OCI-LY1 (cell line): ENCODE data around the gene C1QTNF5.

Experiments used
- H2AFZ ChIP-seq: fragments of 200-600 bp; sonication (generic), shearing (Covaris generic); 2 replicates; pipeline ENCODE4 v1.6.0; 2014; ENCODE audit warnings: antibody characterized with exemption, mild to moderate bottlenecking, low read length
- H3F3A ChIP-seq: fragments of 200-600 bp; sonication (generic), shearing (Covaris generic); 2 replicates; pipeline ENCODE4 v1.6.0; 2014; ENCODE audit warnings: mild to moderate bottlenecking, antibody characterized with exemption, low read length, moderate library complexity; ENCODE audit not compliant: insufficient read depth
- H3K27ac ChIP-seq: fragments of 200-600 bp; sonication (generic); 2 replicates; pipeline ENCODE4 v1.5.1; 2014; ENCODE audit warnings: low read length, mixed run types, mild to moderate bottlenecking, low read depth; ENCODE audit not compliant: poor library complexity, severe bottlenecking
- H3K27me3 ChIP-seq: fragments of 200-600 bp; sonication (generic); 2 replicates; pipeline ENCODE4 v1.6.0; 2014; ENCODE audit warnings: antibody characterized with exemption, mild to moderate bottlenecking, low read length, moderate library complexity; ENCODE audit not compliant: insufficient read depth
- H3K36me3 ChIP-seq: fragments of 200-600 bp; sonication (generic); 2 replicates; pipeline ENCODE4 v1.6.1; 2014; ENCODE audit warnings: mild to moderate bottlenecking, antibody characterized with exemption, low read length, moderate library complexity, mixed read lengths; ENCODE audit not compliant: insufficient read depth
- H3K4me1 ChIP-seq: fragments of 200-600 bp; sonication (generic); 2 replicates; pipeline ENCODE4 v1.5.1; 2014; ENCODE audit warnings: mild to moderate bottlenecking, low read length, moderate library complexity; ENCODE audit not compliant: insufficient read depth, severe bottlenecking
- H3K4me2 ChIP-seq: fragments of 200-600 bp; sonication (generic), shearing (Covaris generic); 2 replicates; pipeline ENCODE4 v1.6.1; 2014; ENCODE audit warnings: low read length
- H3K4me3 ChIP-seq: fragments of 200-600 bp; sonication (generic); 2 replicates; pipeline ENCODE4 v1.5.1; 2014; ENCODE audit warnings: low read length, low read depth, mild to moderate bottlenecking, mixed read lengths; ENCODE audit not compliant: poor library complexity, severe bottlenecking
- H3K79me2 ChIP-seq: fragments of 200-600 bp; shearing (Covaris generic); 2 replicates; pipeline ENCODE4 v1.6.1; 2016; ENCODE audit warnings: mixed run types, low read length, mixed read lengths; ENCODE audit not compliant: insufficient read depth
- H3K9ac ChIP-seq: fragments of 200-600 bp; sonication (generic), shearing (Covaris generic); 2 replicates; pipeline ENCODE4 v1.6.1; 2014; ENCODE audit warnings: mild to moderate bottlenecking, low read length, mixed read lengths
- H3K9me2 ChIP-seq: fragments of 200-600 bp; sonication (generic), shearing (Covaris generic); 2 replicates; pipeline ENCODE4 v1.6.1; 2014; ENCODE audit warnings: low read depth, mild to moderate bottlenecking, low read length, mixed read lengths
- H3K9me3 ChIP-seq: fragments of 200-600 bp; shearing (Covaris generic); 2 replicates; pipeline ENCODE4 v1.6.1; 2014; ENCODE audit warnings: low read length, mixed read lengths
- H4K20me1 ChIP-seq: fragments of 200-600 bp; sonication (generic), shearing (Covaris generic); 2 replicates; pipeline ENCODE4 v1.6.0; 2016; ENCODE audit warnings: mild to moderate bottlenecking, low read length; ENCODE audit not compliant: insufficient read depth
- EZH2 ChIP-seq: fragments of 200-600 bp; sonication (generic), shearing (Covaris generic); IDR thresholded peaks from 2 replicates; pipeline ENCODE4 v1.8.0; 2017; ENCODE audit warnings: borderline replicate concordance, mixed run types, mild to moderate bottlenecking, antibody characterized with exemption, low read length, moderate library complexity, mixed read lengths
- TF ChIP-seq, protein P1 (sequence below): fragments of 200-600 bp; sonication (generic), shearing (Covaris generic); IDR thresholded peaks from 2 replicates; pipeline ENCODE4 v1.5.1; 2017; ENCODE audit warnings: mild to moderate bottlenecking, antibody characterized with exemption, low read length, moderate library complexity, mixed read lengths

The C1QTNF5 gene

DNA sequence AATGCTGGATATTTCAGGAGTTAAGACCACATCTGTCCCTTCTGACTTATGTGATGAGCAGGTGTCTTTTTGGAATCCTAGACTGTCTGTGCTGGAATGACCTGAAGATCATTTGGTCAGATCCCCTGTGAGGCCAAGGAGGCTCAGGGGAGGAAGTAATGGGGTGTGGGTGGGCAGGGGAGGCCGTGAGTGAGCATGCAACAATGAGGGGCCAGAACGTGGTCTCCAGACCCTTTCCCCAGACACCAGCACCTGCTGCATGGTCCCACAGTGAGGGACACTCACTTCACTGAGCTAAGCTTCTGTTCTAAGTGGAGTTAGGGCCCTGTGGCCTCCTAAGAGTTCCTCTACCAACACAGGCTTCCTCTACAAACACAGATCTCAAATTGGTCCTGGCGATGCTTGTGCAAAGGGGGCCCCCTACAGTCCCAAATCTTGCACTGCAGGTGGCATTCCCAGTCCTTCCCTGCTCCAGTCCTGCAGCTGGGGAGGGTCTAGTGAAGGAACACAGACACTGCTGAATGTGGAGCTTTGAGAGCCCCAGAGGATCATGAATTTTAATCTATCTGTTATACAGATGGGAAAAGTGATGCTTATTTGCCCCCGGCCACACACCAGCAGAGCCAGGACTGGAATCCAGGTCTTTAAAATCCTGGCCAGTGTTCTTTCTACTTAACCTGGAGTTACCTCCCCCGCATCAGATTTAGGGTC lies 33.4 kb upstream of the C1QTNF5 start:
- H3K9ac ChIP-seq: no peak overlapping the region
- H4K20me1 ChIP-seq: no peaks in the 10 kb centered on the region
- H3K9me2 ChIP-seq: no peaks in the 10 kb centered on the region
- no peaks in the 10 kb centered on the region for H3K27me3 ChIP-seq
- no peaks in the 10 kb centered on the region for H3K36me3 ChIP-seq
- H2AFZ ChIP-seq: no peak overlapping the region
- H3F3A ChIP-seq: no peaks in the 10 kb centered on the region
- peaks cover 35% of the 10 kb centered on the region for H3K4me1 ChIP-seq
- H3K27ac ChIP-seq: no peak overlapping the region
- no peaks in the 10 kb centered on the region for H3K9me3 ChIP-seq
- no peak overlapping the region for H3K4me3 ChIP-seq
- H3K79me2 ChIP-seq: no peaks in the 10 kb centered on the region
- TF ChIP-seq EZH2: no peak
- TF ChIP-seq, protein P1, sequence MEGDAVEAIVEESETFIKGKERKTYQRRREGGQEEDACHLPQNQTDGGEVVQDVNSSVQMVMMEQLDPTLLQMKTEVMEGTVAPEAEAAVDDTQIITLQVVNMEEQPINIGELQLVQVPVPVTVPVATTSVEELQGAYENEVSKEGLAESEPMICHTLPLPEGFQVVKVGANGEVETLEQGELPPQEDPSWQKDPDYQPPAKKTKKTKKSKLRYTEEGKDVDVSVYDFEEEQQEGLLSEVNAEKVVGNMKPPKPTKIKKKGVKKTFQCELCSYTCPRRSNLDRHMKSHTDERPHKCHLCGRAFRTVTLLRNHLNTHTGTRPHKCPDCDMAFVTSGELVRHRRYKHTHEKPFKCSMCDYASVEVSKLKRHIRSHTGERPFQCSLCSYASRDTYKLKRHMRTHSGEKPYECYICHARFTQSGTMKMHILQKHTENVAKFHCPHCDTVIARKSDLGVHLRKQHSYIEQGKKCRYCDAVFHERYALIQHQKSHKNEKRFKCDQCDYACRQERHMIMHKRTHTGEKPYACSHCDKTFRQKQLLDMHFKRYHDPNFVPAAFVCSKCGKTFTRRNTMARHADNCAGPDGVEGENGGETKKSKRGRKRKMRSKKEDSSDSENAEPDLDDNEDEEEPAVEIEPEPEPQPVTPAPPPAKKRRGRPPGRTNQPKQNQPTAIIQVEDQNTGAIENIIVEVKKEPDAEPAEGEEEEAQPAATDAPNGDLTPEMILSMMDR: peak; percentile 83
- no peak overlapping the region for H3K4me2 ChIP-seq

DNA sequence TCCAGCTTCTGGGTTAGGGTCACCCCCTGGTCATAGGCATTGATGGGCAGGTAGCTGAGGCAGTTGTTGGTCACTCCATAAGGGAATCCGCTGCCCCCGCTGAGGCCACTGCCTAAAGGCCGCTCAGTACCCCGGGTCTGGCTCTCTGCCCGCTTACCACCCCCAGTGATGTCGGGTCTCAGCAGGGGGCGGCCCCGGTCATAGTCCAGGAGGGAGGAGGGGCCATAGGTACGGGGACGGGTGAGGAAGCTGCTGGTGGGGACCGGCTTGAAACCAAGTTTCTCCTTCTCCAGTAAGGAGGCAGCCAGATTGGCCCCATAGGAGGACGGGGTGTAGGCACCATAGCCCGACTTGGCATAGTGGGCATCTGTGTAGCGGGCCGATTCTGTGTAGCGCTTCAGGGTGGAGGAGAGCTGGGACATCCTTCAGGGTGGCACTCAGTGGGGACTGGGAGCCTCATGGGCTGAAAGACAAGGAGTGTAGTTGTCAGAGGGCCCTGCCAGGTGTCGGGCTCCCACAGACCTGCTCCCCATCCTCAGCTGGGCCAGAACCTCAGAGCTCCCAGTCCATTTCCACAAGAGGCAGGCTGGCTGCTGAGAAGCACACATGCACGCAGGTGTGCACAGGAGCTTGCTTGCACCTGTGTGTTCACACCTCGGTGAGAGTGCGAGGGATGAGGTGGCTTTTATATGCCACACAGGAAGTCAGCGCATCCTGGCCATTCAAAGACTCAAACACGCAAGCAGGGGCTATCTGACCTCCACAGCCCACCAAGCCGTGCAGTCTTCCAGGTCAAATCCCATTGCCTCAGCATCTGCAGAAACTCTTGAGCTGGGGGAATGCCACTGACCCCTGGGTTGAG lies 32.6 kb upstream of the C1QTNF5 start:
- Histone ChIP-seq H3K79me2 (no peaks in the 10 kb centered on the region), H3K4me3 (no peak overlapping the region), H3K9ac (no peak overlapping the region), H4K20me1 (no peaks in the 10 kb centered on the region), H2AFZ (no peak overlapping the region), H3K27me3 (no peaks in the 10 kb centered on the region), H3K27ac (no peak overlapping the region), H3F3A (no peaks in the 10 kb centered on the region), H3K9me3 (no peaks in the 10 kb centered on the region), H3K9me2 (no peaks in the 10 kb centered on the region), H3K36me3 (no peaks in the 10 kb centered on the region), H3K4me1 (peaks cover 43% of the 10 kb centered on the region), H3K4me2 (no peak overlapping the region)
- TF ChIP-seq EZH2: no peak
- TF ChIP-seq, protein P1: no peak

DNA sequence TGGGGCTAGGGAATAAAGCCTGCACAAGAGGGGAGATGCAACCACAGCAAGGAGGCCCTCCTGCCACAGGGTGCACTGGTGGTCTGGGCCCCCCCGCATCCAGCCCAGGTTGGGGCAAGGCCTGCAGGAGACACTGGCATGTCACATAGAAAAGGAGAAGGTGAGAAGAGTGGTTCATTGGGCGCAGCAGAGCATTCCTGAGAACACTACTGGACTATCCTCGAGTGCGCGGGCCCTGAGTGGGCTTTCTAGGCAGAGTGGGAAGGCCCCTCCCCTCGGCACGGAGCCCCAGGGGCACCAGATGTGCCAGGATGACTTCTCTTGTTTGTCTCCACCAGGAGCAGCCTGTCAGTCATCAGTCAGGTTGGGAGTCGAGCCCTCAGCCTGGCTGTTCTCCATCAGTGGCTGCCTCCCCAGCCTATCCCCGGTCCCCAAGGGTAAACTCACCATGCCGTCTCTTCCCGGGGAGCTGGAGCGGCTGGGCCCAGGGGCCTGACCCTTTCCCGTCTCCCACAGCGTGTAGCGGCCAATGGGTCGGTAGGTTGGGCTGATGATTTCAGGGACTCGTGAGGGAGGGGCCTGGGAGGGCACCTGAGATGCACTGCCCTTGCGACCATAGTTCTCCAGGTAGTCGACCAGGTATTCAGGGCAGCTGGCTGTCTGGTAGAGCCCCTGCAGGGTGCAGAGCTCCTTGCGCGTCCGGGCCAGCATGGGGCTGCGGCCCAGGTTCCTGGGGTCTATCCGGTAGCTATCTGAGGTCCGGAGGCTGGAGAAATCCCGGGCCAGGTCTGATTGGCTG lies 31.8 kb upstream of the C1QTNF5 start:
- no peaks in the 10 kb centered on the region for H3K36me3 ChIP-seq
- H3K4me2 ChIP-seq: no peak overlapping the region

More for the DNA sequence above, 31.8 kb upstream of the C1QTNF5 start:
- H3K9me2 ChIP-seq: no peaks in the 10 kb centered on the region
- no peaks in the 10 kb centered on the region for H3F3A ChIP-seq
- no peaks in the 10 kb centered on the region for H3K9me3 ChIP-seq
- no peak overlapping the region for H3K27ac ChIP-seq
- H3K9ac ChIP-seq: no peak overlapping the region
- H3K27me3 ChIP-seq: no peaks in the 10 kb centered on the region
- no peak overlapping the region for H2AFZ ChIP-seq
- no peaks in the 10 kb centered on the region for H4K20me1 ChIP-seq
- no peak overlapping the region for H3K4me3 ChIP-seq
- H3K4me1 ChIP-seq: peaks cover 51% of the 10 kb centered on the region
- no peaks in the 10 kb centered on the region for H3K79me2 ChIP-seq
- TF ChIP-seq EZH2: no peak
- TF ChIP-seq, protein P1: no peak
